Sigmoid colon (tissue), 7 donors: ENCODE results near the gene INSL3. TPM values are rescaled to one million over a fixed set of nuclear protein-coding genes. Genes with fewer than 3 reads are reported as not detected.
"Not testable (repeated sequence)": the region's sequence is repeated elsewhere in the genome, so short reads cannot be mapped to it uniquely, and the experiment has no call there.

Source experiments
- DNase-seq: peaks from one replicate; pipeline ENCODE4 v3.0.0-alpha.2; 2019
- H3K27ac ChIP-seq, 4 donors: fragments of 200-600 bp; sonication (generic); one replicate each; pipeline ENCODE4 v1.5.1; 2016 to 2019; ENCODE audit warnings: mild to moderate bottlenecking in 1 of 4
- H3K27me3 ChIP-seq, 3 donors: fragments of 200-600 bp; sonication (generic); one replicate each; pipeline ENCODE4 v1.5.1; 2019; ENCODE audit warnings: mild to moderate bottlenecking in 1 of 3
- H3K36me3 ChIP-seq, 4 donors: fragments of 200-600 bp; sonication (generic); one replicate each; pipeline ENCODE4 v1.5.1; 2016 to 2019
- H3K4me1 ChIP-seq, 4 donors: fragments of 200-600 bp; sonication (generic); one replicate each; pipeline ENCODE4 v1.5.1; 2017 to 2019
- H3K4me3 ChIP-seq, 4 donors: fragments of 200-600 bp; sonication (generic); one replicate each; pipeline ENCODE4 v1.5.1; 2017 to 2019; ENCODE audit warnings: mild to moderate bottlenecking in 2 of 4, moderate library complexity in 1 of 4
- H3K9me3 ChIP-seq, 4 donors: fragments of 200-600 bp in 3 of 4; sonication (generic) in 3 of 4; one replicate each; pipeline versions ENCODE4 v1.5.1 to v1.6.1; 2013 to 2019
- CTCF ChIP-seq, 4 experiments: fragments of 450-650 bp in 3 of 4; fragments of 200-600 bp in 1 of 4; IDR thresholded peaks; one replicate each; pipeline ENCODE4 v1.5.1; 2016 to 2019; ENCODE audit warnings: antibody characterized with exemption in 4 of 4, mild to moderate bottlenecking in 3 of 4, moderate library complexity in 2 of 4
- EP300 ChIP-seq, 4 donors: sonication (generic); formaldehyde crosslinking; IDR thresholded peaks; one replicate each; pipeline ENCODE4 v1.6.1; 2017; ENCODE audit warnings: antibody characterized with exemption in 4 of 4
- POLR2A ChIP-seq, 2 donors: fragments of 450-650 bp; IDR thresholded peaks; one replicate each; pipeline ENCODE4 v1.6.1; 2016; ENCODE audit warnings: antibody characterized with exemption in 2 of 2, mild to moderate bottlenecking in 2 of 2, moderate library complexity in 2 of 2
- POLR2AphosphoS5 ChIP-seq, 4 donors: sonication (generic); formaldehyde crosslinking; IDR thresholded peaks; one replicate each; pipeline ENCODE4 v1.6.1; 2017; ENCODE audit warnings: antibody characterized with exemption in 4 of 4
- WGBS, 2 donors: extraction: QIAGEN DNeasy Blood & Tissue Kit; methylation state at CpG; one replicate each; pipeline ENCODE4 v1.1.7; 2013; 5-methylcytosine and 5-hydroxymethylcytosine counted together
- intact Hi-C: fragments of 100-400 bp; cut with DNase I; formaldehyde crosslinking; loops from one replicate; pipeline ENCODE4 v1.15.1; 2023
- polyA plus RNA-seq, 3 donors: library from polyadenylated mRNA; stranded (reverse); fragments of 200-250 nt; gene quantifications; one replicate each; pipeline ENCODE4 v1.2.3, GENCODE V29; 2013
- total RNA-seq, 4 donors: library from RNA; depleted of rRNA; stranded (reverse); fragments of >200 nt; gene quantifications; one replicate each; pipeline ENCODE4 v1.1.0, GENCODE V29; 2016
- donor health status: healthy with polysubstance abuse.
- donor health status: Bipolar disorder and iron deficiency.
- donor health status: healthy.

Gene INSL3
- total and polyA plus RNA-seq, 7 donors, result 0.85 TPM; not detected in 6

- Histone ChIP-seq H3K36me3 (no peaks in the 10 kb centered on the region), H3K27ac (no peak overlapping the region), H3K27me3 (peaks cover 9 to 21% (median 20%) of the 10 kb centered on the region in 3 donors), H3K9me3 (no peaks in the 10 kb centered on the region), H3K4me1 (peaks cover 0 to 6% (median 0%) of the 10 kb centered on the region in 4 donors), H3K4me3 (no peak overlapping the region)
- WGBS, 2 donors, result 15 to 60% methylated on average over 6 of the region's 6 CpGs
- no peak for TF ChIP-seq POLR2AphosphoS5 (IDR thresholded peaks at IDR 0.05)
- no peak for TF ChIP-seq EP300 (IDR thresholded peaks at IDR 0.05)
- TF ChIP-seq POLR2A (IDR thresholded peaks at IDR 0.05), result no peak
- TF ChIP-seq CTCF (IDR thresholded peaks at IDR 0.05), result no peak
- intact Hi-C loops, result no loop called here
- DNase-seq, result no peak
These were observed 31.1 kb downstream of the INSL3 start for GRCh38 chr19:17790059-17790780.

- Histone ChIP-seq H3K36me3 (no peaks in the 10 kb centered on the region), H3K27ac (no peak overlapping the region), H3K9me3 (no peaks in the 10 kb centered on the region), H3K4me3 (no peak overlapping the region), H3K27me3 (peaks cover 0 to 12% (median 4%) of the 10 kb centered on the region in 3 donors), H3K4me1 (peaks cover 0 to 4% (median 0%) of the 10 kb centered on the region in 4 donors)
- DNase-seq, result no peak
- WGBS, 2 donors, result 97 to 100% methylated on average over 2 of the region's 2 CpGs
- TF ChIP-seq POLR2A (IDR thresholded peaks at IDR 0.05) (no peak), EP300 (IDR thresholded peaks at IDR 0.05) (no peak), CTCF (IDR thresholded peaks at IDR 0.05) (no peak), POLR2AphosphoS5 (IDR thresholded peaks at IDR 0.05) (no peak)
- intact Hi-C loops, result no loop called here
These were observed 32.7 kb downstream of the INSL3 start for GRCh38 chr19:17788632-17789031.

- Histone ChIP-seq H3K27ac (no peak overlapping the region), H3K4me3 (no peak overlapping the region), H3K9me3 (no peaks in the 10 kb centered on the region), H3K4me1 (peaks cover 0 to 4% (median 0%) of the 10 kb centered on the region in 4 donors), H3K36me3 (no peaks in the 10 kb centered on the region), H3K27me3 (peaks cover 0 to 10% (median 0%) of the 10 kb centered on the region in 3 donors)
- no peak for DNase-seq
- no peak for TF ChIP-seq POLR2A (IDR thresholded peaks at IDR 0.05)
- TF ChIP-seq CTCF (IDR thresholded peaks at IDR 0.05), result no peak
- TF ChIP-seq EP300 (IDR thresholded peaks at IDR 0.05), result no peak
- no peak for TF ChIP-seq POLR2AphosphoS5 (IDR thresholded peaks at IDR 0.05)
- 95% methylated on average over 14 of the region's 14 CpGs for WGBS, 2 donors
- intact Hi-C loops, result no loop called here
These were observed 33.9 kb downstream of the INSL3 start for GRCh38 chr19:17787274-17787913.

- H3K36me3 ChIP-seq, result no peaks in the 10 kb centered on the region
- no peak overlapping the region for H3K4me3 ChIP-seq
- H3K27me3 ChIP-seq, result peaks cover 0 to 40% (median 11%) of the 10 kb centered on the region in 3 donors
- peak; percentile 21 to 67 (median 57) for TF ChIP-seq CTCF (IDR thresholded peaks at IDR 0.05)
- no peak for TF ChIP-seq POLR2A (IDR thresholded peaks at IDR 0.05)
- no peak for TF ChIP-seq EP300 (IDR thresholded peaks at IDR 0.05)
- WGBS, 2 donors, result 48 to 63% methylated on average over 32 of the region's 32 CpGs
- intact Hi-C loops, result loop anchor here (5.0 kb wide), 1 partner anchor 82 kb away; no protein-coding TSS in a partner anchor
- peak; percentile 75 for DNase-seq
- H3K27ac ChIP-seq, result no peak overlapping the region
- H3K4me1 ChIP-seq, result peaks cover 0 to 7% (median 0%) of the 10 kb centered on the region in 4 donors
- H3K9me3 ChIP-seq, result no peaks in the 10 kb centered on the region
These were observed 36.9 kb downstream of the INSL3 start for GRCh38 chr19:17784201-17785008.

- WGBS, 2 donors, result 65 to 88% methylated on average over 5 of the region's 5 CpGs
- H3K4me1 ChIP-seq, H3K36me3 ChIP-seq, H3K9me3 ChIP-seq, DNase-seq, H3K4me3 ChIP-seq, H3K27ac ChIP-seq: not testable (repeated sequence)
- intact Hi-C loops, result loop anchor here (5.0 kb wide), 1 partner anchor 81 kb away; no protein-coding TSS in a partner anchor
- H3K27me3 ChIP-seq, result peaks cover 4 to 46% (median 17%) of the 10 kb centered on the region in 3 donors
These were observed 37.6 kb downstream of the INSL3 start for GRCh38 chr19:17783721-17784120.
